ENCODE data around the gene GABRG3. TPM values are rescaled to one million over a fixed set of nuclear protein-coding genes. Genes with fewer than 3 reads are reported as not detected.

The GABRG3 gene
- total and polyA plus RNA-seq, 9 of the 15 experiments (the other 6 are each of a cell fraction or from before 2014, with no cell fraction given) = 4.0 to 15.1 (median 11.2) TPM

GRCh38 chr15:27039152-27039551 is 68.2 kb downstream of the GABRG3 start (continued):
- TF ChIP-seq ZNF398 (CRISPR knock-in tag; IDR thresholded peaks at IDR 0.05) = no peak

GRCh38 chr15:27042230-27042629 is 71.2 kb downstream of the GABRG3 start:
- ATAC-seq (no peak), FAIRE-seq (no peak), DNase-seq (ENCODE audit: extremely low read depth in 1 of 4, low spot score in 3 of 4) (no peak)
- Histone ChIP-seq H3K9me3 (replicated peaks; ENCODE audit: control insufficient read depth, insufficient read depth, low read depth, low read length) (no peaks in the 10 kb centered on the region), H3K4me2 (ENCODE audit: insufficient read depth, low read length) (no peak overlapping the region), H3K9ac (ENCODE audit: insufficient read depth in 1 of 2, low read depth in 2 of 2, low read length in 2 of 2) (no peak overlapping the region; a peak in 1 of 4 replicates), H2AFZ (ENCODE audit: low read depth, low read length) (no peak overlapping the region), H3K4me1 (replicated peaks in 1 of 2; ENCODE audit: control insufficient read depth in 2 of 2, insufficient read depth in 2 of 2, low read length in 2 of 2) (peaks cover 0 to 3% of the 10 kb centered on the region in 2 experiments; a peak in 1 of 5 replicates), H3K4me3 (no peak overlapping the region), H3K27ac (ENCODE audit: extremely low read depth, low read depth, low read length) (no peak overlapping the region), H3K79me2 (ENCODE audit: control insufficient read depth, insufficient read depth, low read length) (no peaks in the 10 kb centered on the region), H3K9me1 (ENCODE audit: control insufficient read depth, insufficient read depth, low read length) (no peaks in the 10 kb centered on the region), H3K36me3 (ENCODE audit: control insufficient read depth, insufficient read depth, low read length) (no peaks in the 10 kb centered on the region), H4K20me1 (replicated peaks; ENCODE audit: control insufficient read depth, insufficient read depth, low read length) (peaks cover 5% of the 10 kb centered on the region; the same call in 1 of the 2 replicates), H3K27me3 (ENCODE audit: control insufficient read depth in 2 of 2, insufficient read depth in 2 of 2, low read length in 2 of 2) (peaks cover 28 to 58% of the 10 kb centered on the region in 2 experiments)
- WGBS (ENCODE audit: insufficient coverage, low coverage, missing lambda C conversion rate) = 3% methylated on average over 13 of the region's 13 CpGs
- no TSS peak for BruUV-seq (replicated peaks)
- intact Hi-C loops (cut with micrococcal nuclease) (no loop called here), in situ Hi-C loops (cut with MboI) (no loop called here)
- TF ChIP-seq ZNF696 (CRISPR knock-in tag; conservative IDR thresholded peaks at IDR 0.05) = no peak
- no peak for TF ChIP-seq ZNF778 (CRISPR knock-in tag; IDR thresholded peaks at IDR 0.05)
- no peak for TF ChIP-seq WHSC1 (IDR thresholded peaks at IDR 0.05; ENCODE audit: low read length)
- TF ChIP-seq FUS (optimal IDR thresholded peaks at IDR 0.05; ENCODE audit: low read depth, low read length) = no peak
- TF ChIP-seq TCF7 (IDR thresholded peaks at IDR 0.05; ENCODE audit: borderline replicate concordance) = no peak
- no peak for TF ChIP-seq SRSF7 (optimal IDR thresholded peaks at IDR 0.05; ENCODE audit: low read depth, low read length)
- no peak for TF ChIP-seq HNRNPK (IDR thresholded peaks at IDR 0.05; ENCODE audit: low read depth, low read length, poor library complexity, severe bottlenecking)
- TF ChIP-seq MIER1 (IDR thresholded peaks at IDR 0.05; ENCODE audit: low read depth) = no peak
- TF ChIP-seq IRF2 (CRISPR knock-in tag; IDR thresholded peaks at IDR 0.05) = no peak
- no peak for TF ChIP-seq KAT8 (IDR thresholded peaks at IDR 0.05; ENCODE audit: low read depth)
- TF ChIP-seq HMG20B (CRISPR knock-in tag; IDR thresholded peaks at IDR 0.05) = no peak
- ChIA-PET POLR2A (interaction anchor here (0.7 to 1.5 kb wide), 2 partner anchors 9 to 1098 kb away, joined by 3 read pairs; no protein-coding TSS in a partner anchor), CTCF (ENCODE audit: low intra/inter-chr PET ratio) (no interaction called here)

All from K562 (cell line).